HFF-Myc (cell line): ENCODE measurements around the gene MLX.

Source experiments
- DNase-seq: peaks from one replicate; pipeline ENCODE4 v3.0.0-alpha.2; 2011; ENCODE audit warnings: low read depth; ENCODE audit errors: extremely low read depth
- H3K4me3 ChIP-seq: replicated peaks from 2 replicates; pipeline ENCODE4 v1.5.1; 2011; ENCODE audit warnings: low read depth, mild to moderate bottlenecking, control low read depth, low read length
- CTCF ChIP-seq: IDR thresholded peaks from 2 replicates; pipeline ENCODE4 v1.5.1; 2012; ENCODE audit warnings: mild to moderate bottlenecking, low read depth, low read length, control low read depth; ENCODE audit errors: missing control alignments

The MLX gene

GRCh38 chr17:42579794-42580551, 13.1 kb downstream of the MLX start:
- DNase-seq, result no peak
- TF ChIP-seq CTCF, result no peak
- no peak overlapping the region for H3K4me3 ChIP-seq

- TF ChIP-seq CTCF, result no peak
- H3K4me3 ChIP-seq, result no peak overlapping the region
- DNase-seq, result no peak
Measured at GRCh38 chr17:42581744-42582270, 14.9 kb downstream of the MLX start.

- H3K4me3 ChIP-seq, result no peak overlapping the region
- no peak for TF ChIP-seq CTCF
- DNase-seq, result no peak
Measured at GRCh38 chr17:42584880-42585279, 18.0 kb downstream of the MLX start.

GRCh38 chr17:42585353-42585752, 18.5 kb downstream of the MLX start:
- no peak overlapping the region for H3K4me3 ChIP-seq

GRCh38 chr17:42586514-42587230, 19.8 kb downstream of the MLX start:
- TF ChIP-seq CTCF, result no peak
- DNase-seq, result no peak
- no peak overlapping the region for H3K4me3 ChIP-seq

More at GRCh38 chr17:42585353-42585752, 18.5 kb downstream of the MLX start:
- no peak for TF ChIP-seq CTCF
- DNase-seq, result no peak

GRCh38 chr17:42590886-42591285, 24.0 kb downstream of the MLX start:
- no peak overlapping the region for H3K4me3 ChIP-seq
- no peak for DNase-seq
- no peak for TF ChIP-seq CTCF
